Upper lobe of left lung (tissue), 6 donors: ENCODE measurements around the gene PLSCR3. TPM values are rescaled to one million over a fixed set of nuclear protein-coding genes. Genes with fewer than 3 reads are reported as not detected.

Experiments
- ATAC-seq, 2 donors: fragments of 200-7000 bp; cut with Tn5 transposase; one replicate each; pipeline ENCODE4 v1.9.1; 2022; ENCODE audit warnings: mild to moderate bottlenecking in 2 of 2, moderate library complexity in 2 of 2; ENCODE audit not compliant: low FRiP score in 2 of 2
- DNase-seq, 2 donors: peaks; one replicate each; pipeline ENCODE4 v3.0.0-alpha.2; 2019 to 2020
- H3K27ac ChIP-seq, 4 donors: fragments of 200-600 bp; sonication (generic); one replicate each; pipeline ENCODE4 v1.5.1; 2016 to 2019
- H3K27me3 ChIP-seq, 4 donors: fragments of 200-600 bp; sonication (generic); one replicate each; pipeline ENCODE4 v1.5.1; 2017 to 2019
- H3K36me3 ChIP-seq, 4 donors: fragments of 200-600 bp; sonication (generic); one replicate each; pipeline ENCODE4 v1.5.1; 2016 to 2019
- H3K4me1 ChIP-seq, 4 donors: fragments of 200-600 bp; sonication (generic); one replicate each; pipeline ENCODE4 v1.5.1; 2018 to 2019
- H3K4me3 ChIP-seq, 4 donors: fragments of 200-600 bp; sonication (generic); one replicate each; pipeline ENCODE4 v1.5.1; 2017 to 2019; ENCODE audit warnings: mild to moderate bottlenecking in 2 of 4, moderate library complexity in 1 of 4
- H3K9me3 ChIP-seq, 4 donors: fragments of 200-600 bp; sonication (generic); one replicate each; pipeline ENCODE4 v1.5.1; 2018 to 2019
- CTCF ChIP-seq, 6 experiments: fragments of 450-650 bp in 4 of 6; fragments of 200-600 bp in 2 of 6; sonication (generic) in 2 of 6; IDR thresholded peaks; one replicate each; pipeline ENCODE4 v1.5.1; 2016 to 2019; ENCODE audit warnings: antibody characterized with exemption in 6 of 6
- EP300 ChIP-seq, 4 donors: sonication (generic); formaldehyde crosslinking; IDR thresholded peaks; one replicate each; pipeline ENCODE4 v1.5.1; 2017; ENCODE audit warnings: antibody characterized with exemption in 4 of 4, control low read depth in 2 of 4
- POLR2A ChIP-seq, 4 donors: fragments of 450-650 bp; IDR thresholded peaks; one replicate each; pipeline ENCODE4 v1.5.1; 2016 to 2017; ENCODE audit warnings: antibody characterized with exemption in 4 of 4, mild to moderate bottlenecking in 2 of 4
- POLR2AphosphoS5 ChIP-seq, 2 donors: sonication (generic); formaldehyde crosslinking; IDR thresholded peaks; one replicate each; pipeline ENCODE4 v1.5.1; 2017; ENCODE audit warnings: antibody characterized with exemption in 2 of 2
- WGBS, 2 donors: methylation state at CpG; one replicate each; pipeline ENCODE4 v1.1.5; 2017 to 2018; 5-methylcytosine and 5-hydroxymethylcytosine counted together
- total RNA-seq, 6 donors: library from RNA; depleted of rRNA in 4 of 6; stranded (reverse); fragments of >200 nt in 4 of 6; gene quantifications; one replicate each; pipeline versions ENCODE4 v1.1.0 to v1.2.1, GENCODE V29; 2016 to 2021
- donor health status: DM: no; HTN: no; CAD: no; lungs with moderate emphysema.
- donor health status: DM: no; HTN: yes; CAD: no; lungs with severe emphysema.

PLSCR3 gene
- total RNA-seq, 6 donors from 2014 or later: 20.6 to 64.5 (median 37.7) TPM

GRCh38 chr17:7380855-7381683 lies 13.3 kb downstream of the PLSCR3 start, which contains the start of gene TNK1:
Gene TNK1, plus strand, starts transcription at chr17:7381089. Its CDS starts 1,838 bp downstream, at chr17:7382927.
- H3K9me3 ChIP-seq: no peaks in the 10 kb centered on the region
- TF ChIP-seq POLR2A (IDR thresholded peaks at IDR 0.05) (peak in 3 of 4 donors; percentile 35 to 70 (median 50)), POLR2AphosphoS5 (IDR thresholded peaks at IDR 0.05) (peak; percentile 24 to 80), EP300 (IDR thresholded peaks at IDR 0.05) (no peak), CTCF (IDR thresholded peaks at IDR 0.05) (no peak)
- peak; percentile 81 to 94 for DNase-seq
- H3K36me3 ChIP-seq: peaks cover 0 to 6% (median 0%) of the 10 kb centered on the region in 4 donors
- peaks cover 0 to 2% (median 0%) of the 10 kb centered on the region in 4 donors for H3K27me3 ChIP-seq
- peak within 1 kb of the TSS; percentile 31 to 60 (median 54) for H3K4me3 ChIP-seq
- H3K4me1 ChIP-seq: peaks cover 23 to 33% (median 28%) of the 10 kb centered on the region in 4 donors
- WGBS, 2 donors: 2 to 6% methylated on average over 33 to 41 of the region's 52 CpGs
- H3K27ac ChIP-seq: peak within 1 kb of the TSS; percentile 54 to 84 (median 72)
- ATAC-seq: peak; percentile 58 to 65

DNA sequence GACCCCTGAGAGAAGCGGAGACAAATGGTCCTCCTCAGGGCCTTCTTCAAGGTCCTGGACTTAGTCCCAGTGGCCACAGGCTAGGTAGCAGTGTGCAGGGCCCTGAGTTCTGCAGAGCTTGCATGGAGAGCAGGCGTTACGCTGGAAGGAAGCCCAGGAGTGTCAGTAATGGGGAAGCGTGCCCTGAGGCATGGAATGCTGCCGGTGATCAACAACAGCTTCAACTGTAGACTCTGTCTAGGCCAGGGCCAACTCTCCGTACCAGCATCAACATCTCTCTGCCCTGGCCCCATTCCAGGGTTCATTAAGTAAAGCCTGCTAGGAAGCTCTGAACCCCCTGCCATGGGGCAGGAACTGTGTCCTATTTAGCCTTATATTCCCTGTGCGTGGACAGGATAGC lies 14.0 kb downstream of the PLSCR3 start:
- Histone ChIP-seq H3K4me3 (peak overlapping the region in 3 of 4 donors; percentile 50 to 60 (median 58)), H3K27ac (peak overlapping the region; percentile 28 to 84 (median 72)), H3K4me1 (peaks cover 23 to 33% (median 28%) of the 10 kb centered on the region in 4 donors), H3K9me3 (no peaks in the 10 kb centered on the region), H3K27me3 (peaks cover 0 to 2% (median 0%) of the 10 kb centered on the region in 4 donors), H3K36me3 (peaks cover 0 to 6% (median 0%) of the 10 kb centered on the region in 4 donors)
- WGBS, 2 donors: 19 to 20% methylated on average over 1 to 5 of the region's 7 CpGs
- ATAC-seq (peak; percentile 49 to 53), DNase-seq (peak in 1 of 2 donors; percentile 53)
- no peak for TF ChIP-seq CTCF (IDR thresholded peaks at IDR 0.05)

DNA sequence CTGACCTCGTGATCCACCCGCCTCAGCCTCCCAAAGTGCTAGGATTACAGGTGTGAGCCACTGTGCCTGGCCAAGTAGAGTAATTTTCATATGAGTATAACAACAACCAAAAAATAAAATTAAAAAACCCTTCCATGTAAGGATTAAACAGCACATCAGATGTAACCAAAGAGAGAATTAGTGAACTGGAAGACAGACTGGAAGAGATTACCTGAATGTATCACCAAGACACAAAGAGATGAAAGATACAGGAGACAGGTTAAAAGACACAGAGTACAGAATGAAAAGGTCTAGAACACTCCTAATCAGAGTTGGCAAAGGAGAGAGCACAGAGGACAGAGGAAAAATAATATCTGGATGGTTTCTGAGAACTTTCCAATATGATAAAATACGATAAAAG lies 15.2 kb downstream of the PLSCR3 start:
- Histone ChIP-seq H3K9me3 (no peaks in the 10 kb centered on the region), H3K36me3 (no peaks in the 10 kb centered on the region), H3K4me1 (peaks cover 23 to 30% (median 26%) of the 10 kb centered on the region in 4 donors), H3K27ac (no peak overlapping the region), H3K27me3 (peaks cover 0 to 2% (median 0%) of the 10 kb centered on the region in 4 donors), H3K4me3 (no peak overlapping the region)
- TF ChIP-seq EP300 (IDR thresholded peaks at IDR 0.05) (no peak), POLR2A (IDR thresholded peaks at IDR 0.05) (no peak), POLR2AphosphoS5 (IDR thresholded peaks at IDR 0.05) (no peak), CTCF (IDR thresholded peaks at IDR 0.05) (no peak)
- no peak for DNase-seq
- WGBS, 2 donors: 94 to 95% methylated on average over 3 of the region's 3 CpGs
- no peak for ATAC-seq

DNA sequence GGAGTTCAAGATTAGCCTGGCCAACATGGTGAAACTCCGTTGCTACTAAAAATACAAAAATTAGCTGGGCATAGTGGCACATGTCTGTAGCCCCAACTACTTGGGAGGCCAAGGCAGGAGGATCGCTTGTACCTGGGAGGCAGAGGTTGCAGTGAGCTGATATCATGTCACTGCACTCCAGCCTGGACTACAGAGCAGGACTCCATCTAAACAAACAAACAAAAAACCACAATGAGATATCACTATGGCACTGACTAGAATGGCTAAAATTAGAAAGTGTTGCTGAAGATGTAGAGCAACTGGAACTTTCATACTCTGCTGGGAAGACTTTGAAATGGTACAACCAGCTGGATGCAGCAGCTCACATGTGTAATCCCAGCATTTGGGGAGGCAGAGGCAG lies 20.0 kb downstream of the PLSCR3 start:
- no peak overlapping the region for H3K27ac ChIP-seq
- TF ChIP-seq POLR2AphosphoS5 (IDR thresholded peaks at IDR 0.05): no peak
- TF ChIP-seq EP300 (IDR thresholded peaks at IDR 0.05): no peak
- no peak for TF ChIP-seq POLR2A (IDR thresholded peaks at IDR 0.05)
- no peak for TF ChIP-seq CTCF (IDR thresholded peaks at IDR 0.05)
- whole genome bisulfite sequencing, 2 donors: 86 to 91% methylated on average over 2 of the region's 2 CpGs
- no peaks in the 10 kb centered on the region for H3K36me3 ChIP-seq
- ATAC-seq (no peak), DNase-seq (no peak)
- H3K4me1 ChIP-seq: no peaks in the 10 kb centered on the region
- no peaks in the 10 kb centered on the region for H3K9me3 ChIP-seq
- H3K27me3 ChIP-seq: no peaks in the 10 kb centered on the region
- H3K4me3 ChIP-seq: no peak overlapping the region
